ENCODE measurements around the gene TTC7B. TPM values are rescaled to one million over a fixed set of nuclear protein-coding genes. Genes with fewer than 3 reads are reported as not detected.

The TTC7B gene
- total RNA-seq, 4 donors from 2014 or later, result 31.0 to 49.7 (median 45.1) TPM

GRCh38 chr14:90760078-90760444 lies 56.2 kb downstream of the TTC7B start:
- TF ChIP-seq CTCF (IDR thresholded peaks at IDR 0.05; ENCODE audit: low read depth), result no peak

- no peak for TF ChIP-seq CTCF (IDR thresholded peaks at IDR 0.05; ENCODE audit: low read depth)
Measured at GRCh38 chr14:90759370-90760077, 56.7 kb downstream of the TTC7B start.

GRCh38 chr14:90758959-90759358 lies 57.3 kb downstream of the TTC7B start:
- TF ChIP-seq CTCF (IDR thresholded peaks at IDR 0.05; ENCODE audit: low read depth), result no peak

GRCh38 chr14:90758028-90758889 lies 58.0 kb downstream of the TTC7B start:
- no peak for TF ChIP-seq CTCF (IDR thresholded peaks at IDR 0.05; ENCODE audit: low read depth)

GRCh38 chr14:90757452-90757851 lies 58.8 kb downstream of the TTC7B start:
- TF ChIP-seq CTCF (IDR thresholded peaks at IDR 0.05; ENCODE audit: low read depth), result no peak

- no peak for TF ChIP-seq CTCF (IDR thresholded peaks at IDR 0.05; ENCODE audit: low read depth)
Measured at GRCh38 chr14:90756755-90757345, 59.4 kb downstream of the TTC7B start.

All from subcutaneous adipose tissue (tissue), 4 donors.